Muscle layer of duodenum (tissue), 2 donors: ENCODE results near the gene PDE2A.

Source experiments
- H3K27ac ChIP-seq: one replicate; pipeline ENCODE4 v1.7.0; 2013; ENCODE audit warnings: mild to moderate bottlenecking, low read length
- H3K27me3 ChIP-seq: one replicate; pipeline ENCODE4 v1.7.0; 2013; ENCODE audit warnings: low read depth, mild to moderate bottlenecking, control low read depth, low read length
- H3K36me3 ChIP-seq, 2 donors: one replicate each; pipeline ENCODE4 v1.7.0; 2013; ENCODE audit warnings: low read length in 2 of 2, control low read depth in 1 of 2, mild to moderate bottlenecking in 1 of 2; ENCODE audit not compliant: insufficient read depth in 2 of 2, control insufficient read depth in 1 of 2
- H3K4me1 ChIP-seq, 2 donors: one replicate each; pipeline ENCODE4 v1.7.0; 2013; ENCODE audit warnings: low read length in 2 of 2, mild to moderate bottlenecking in 2 of 2, control low read depth in 1 of 2, moderate library complexity in 1 of 2; ENCODE audit not compliant: insufficient read depth in 2 of 2, control insufficient read depth in 1 of 2
- H3K4me3 ChIP-seq, 2 donors: one replicate each; pipeline ENCODE4 v1.7.0; 2013; ENCODE audit warnings: low read length in 2 of 2, low read depth in 1 of 2, mild to moderate bottlenecking in 1 of 2
- H3K9me3 ChIP-seq, 2 donors: one replicate each; pipeline ENCODE4 v1.7.0; 2013; ENCODE audit warnings: low read length in 2 of 2, control low read depth in 1 of 2, mild to moderate bottlenecking in 1 of 2; ENCODE audit not compliant: control insufficient read depth in 1 of 2
- donor health status: healthy.

Gene PDE2A

DNA sequence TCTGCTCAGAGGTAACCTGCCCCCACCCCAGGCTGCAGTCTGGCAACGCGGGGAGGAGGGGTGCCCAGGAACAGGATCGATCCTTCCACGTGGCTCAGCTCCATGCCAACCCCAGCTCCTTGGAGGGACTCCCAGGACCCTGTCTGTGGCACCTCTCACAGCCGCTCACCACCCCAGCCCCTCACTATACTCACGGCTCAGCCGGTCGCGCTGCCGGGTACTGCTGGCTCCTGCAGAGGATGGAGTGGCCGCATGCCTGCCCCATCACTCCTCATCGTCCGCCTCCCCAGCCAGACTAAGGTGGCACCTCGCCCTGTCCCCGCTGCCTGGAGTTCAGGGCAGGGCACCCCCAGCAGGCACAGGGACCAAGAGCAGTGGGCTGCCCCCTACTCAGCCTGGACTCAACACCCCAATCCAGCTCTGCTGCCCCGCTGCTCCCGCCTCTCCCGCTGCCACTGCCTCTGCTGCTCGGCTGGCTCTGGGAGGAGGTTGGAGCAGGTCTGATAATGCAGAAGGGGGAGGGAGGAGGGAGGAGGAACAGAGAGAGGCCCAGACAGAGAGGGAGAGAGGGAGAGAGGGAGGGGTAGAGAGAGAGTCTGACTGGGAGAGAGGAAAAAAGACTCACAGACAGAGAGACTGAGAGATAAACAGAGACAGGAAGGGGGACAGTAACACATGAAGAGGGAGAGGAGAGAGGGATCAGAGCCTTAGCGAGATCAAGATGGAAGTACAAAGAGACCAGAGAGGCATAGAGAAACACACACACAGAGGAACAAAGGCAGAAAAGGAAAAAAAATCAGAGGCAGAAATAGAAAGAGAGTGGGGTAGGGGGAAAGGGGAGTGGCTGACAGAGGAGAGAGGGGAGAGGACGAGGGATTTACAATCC lies at the start of gene PDE2A:
Gene PDE2A, minus strand, starts transcription at position 480 of the 886 bp plus-strand sequence. Its CDS starts 215 bp downstream, at position 265.
- Histone ChIP-seq H3K9me3 (no peaks in the 10 kb centered on the region), H3K4me3 (no peak within 1 kb of the TSS), H3K4me1 (no peaks in the 10 kb centered on the region), H3K27ac (no peak within 1 kb of the TSS), H3K36me3 (no peaks in the 10 kb centered on the region), H3K27me3 (peaks cover 41% of the 10 kb centered on the region)

DNA sequence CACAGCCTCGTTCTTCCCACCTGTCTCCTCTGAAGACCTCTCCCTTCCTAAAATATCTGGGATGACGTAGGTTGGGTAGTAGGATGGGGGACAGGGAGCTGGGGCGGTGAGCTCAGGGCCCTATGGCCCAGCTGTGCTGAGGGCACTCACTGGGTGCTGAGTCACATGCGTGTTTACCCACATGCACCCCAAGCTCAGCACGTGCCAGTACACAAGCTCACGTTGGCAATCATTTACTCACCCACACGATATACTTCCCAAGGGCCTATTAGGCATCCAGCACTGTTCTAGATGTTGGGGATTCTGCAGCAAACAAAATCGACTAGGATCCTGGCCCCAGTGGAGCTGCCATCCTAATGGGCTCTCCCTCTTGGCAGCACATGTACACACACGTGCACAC lies 49.3 kb upstream of the PDE2A start:
- Histone ChIP-seq H3K9me3 (no peaks in the 10 kb centered on the region), H3K36me3 (peaks cover 5 to 12% of the 10 kb centered on the region in 2 donors), H3K4me1 (peaks cover 28 to 54% of the 10 kb centered on the region in 2 donors), H3K27ac (no peak overlapping the region), H3K4me3 (no peak overlapping the region), H3K27me3 (no peaks in the 10 kb centered on the region)

DNA sequence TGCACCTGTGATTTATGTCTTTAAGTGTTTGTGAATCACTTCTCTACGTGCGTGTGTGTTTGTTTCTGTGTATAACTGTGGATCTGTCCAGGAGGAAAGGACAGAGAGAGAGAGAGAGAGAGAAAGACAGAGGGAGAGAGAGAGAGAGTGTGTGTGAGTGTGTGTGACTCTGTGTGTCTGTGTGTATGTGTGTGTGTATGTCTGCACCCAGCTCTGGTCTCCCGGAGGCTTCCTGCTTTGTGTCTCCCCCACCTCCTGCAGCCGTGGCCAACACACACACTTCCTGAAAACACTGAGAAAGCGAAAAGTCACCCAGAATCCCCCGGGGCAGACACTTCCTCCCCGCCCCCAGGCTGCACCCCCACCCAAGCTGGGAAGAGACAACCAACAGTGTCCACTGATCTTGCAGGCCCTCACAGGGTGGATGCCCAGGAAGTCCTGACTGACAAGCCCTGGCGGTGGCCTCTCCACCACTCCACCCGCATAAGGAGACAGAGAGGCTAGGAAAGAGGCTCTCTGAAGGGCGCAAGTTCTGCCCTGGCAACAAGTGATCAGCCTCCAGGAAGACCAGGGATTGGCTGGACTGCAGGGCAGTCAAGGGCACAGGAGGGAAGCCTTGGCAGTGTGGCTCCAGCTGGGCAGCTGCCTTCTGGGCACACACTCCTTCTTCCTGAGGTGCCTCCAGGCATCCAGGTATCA lies 48.0 kb upstream of the PDE2A start:
- peaks cover 8 to 23% of the 10 kb centered on the region in 2 donors for H3K36me3 ChIP-seq
- no peaks in the 10 kb centered on the region for H3K9me3 ChIP-seq
- H3K4me1 ChIP-seq = peaks cover 28 to 57% of the 10 kb centered on the region in 2 donors
- peak overlapping the region; percentile 95 for H3K27ac ChIP-seq
- H3K27me3 ChIP-seq = no peaks in the 10 kb centered on the region
- peak overlapping the region; percentile 78 to 90 for H3K4me3 ChIP-seq

DNA sequence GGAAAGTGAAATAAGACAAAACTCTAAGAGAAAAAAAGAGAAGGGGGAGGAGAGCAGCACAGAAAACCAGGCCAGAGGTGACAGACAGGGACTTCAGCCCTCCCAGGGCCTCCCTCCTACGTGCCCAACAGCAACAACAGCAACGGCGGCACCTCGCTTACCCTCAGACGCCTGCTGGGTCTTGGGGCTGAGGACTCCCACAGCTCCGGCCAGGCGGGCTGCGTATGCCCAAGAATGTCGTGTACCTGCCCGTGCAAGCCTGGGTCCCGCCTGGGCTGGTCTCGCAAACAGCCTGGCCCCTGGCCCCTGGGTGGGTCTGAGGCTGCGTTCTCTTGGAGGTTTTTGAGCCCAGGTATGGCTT lies 47.4 kb upstream of the PDE2A start:
- Histone ChIP-seq H3K9me3 (no peaks in the 10 kb centered on the region), H3K36me3 (peaks cover 12 to 24% of the 10 kb centered on the region in 2 donors), H3K4me3 (peak overlapping the region; percentile 78 to 90), H3K27ac (peak overlapping the region; percentile 95), H3K4me1 (peaks cover 28 to 62% of the 10 kb centered on the region in 2 donors), H3K27me3 (no peaks in the 10 kb centered on the region)

DNA sequence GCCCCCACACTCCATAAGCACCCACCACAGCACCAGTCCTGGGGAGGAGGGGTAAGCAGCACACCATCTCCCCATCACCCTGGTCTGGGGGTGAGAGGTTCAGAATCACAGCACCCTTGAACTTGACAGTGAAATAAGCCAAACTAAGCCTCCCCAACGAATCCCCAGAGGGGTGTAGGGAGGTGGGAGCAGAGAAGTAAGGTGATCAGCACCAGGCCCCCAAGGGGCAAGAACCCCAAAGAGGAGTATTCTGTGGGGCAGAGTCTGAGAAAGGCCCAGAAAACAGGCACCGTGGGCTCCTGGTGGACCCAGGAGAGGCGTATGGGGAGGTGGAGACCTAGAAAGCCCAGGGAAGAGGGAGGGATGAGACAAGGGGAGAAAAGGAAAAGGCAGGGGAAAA lies 47.1 kb upstream of the PDE2A start:
- H3K4me3 ChIP-seq = peak overlapping the region; percentile 78 to 90
- peak overlapping the region; percentile 95 for H3K27ac ChIP-seq
- H3K9me3 ChIP-seq = no peaks in the 10 kb centered on the region
- H3K27me3 ChIP-seq = no peaks in the 10 kb centered on the region
- peaks cover 28 to 66% of the 10 kb centered on the region in 2 donors for H3K4me1 ChIP-seq
- peaks cover 10 to 24% of the 10 kb centered on the region in 2 donors for H3K36me3 ChIP-seq

DNA sequence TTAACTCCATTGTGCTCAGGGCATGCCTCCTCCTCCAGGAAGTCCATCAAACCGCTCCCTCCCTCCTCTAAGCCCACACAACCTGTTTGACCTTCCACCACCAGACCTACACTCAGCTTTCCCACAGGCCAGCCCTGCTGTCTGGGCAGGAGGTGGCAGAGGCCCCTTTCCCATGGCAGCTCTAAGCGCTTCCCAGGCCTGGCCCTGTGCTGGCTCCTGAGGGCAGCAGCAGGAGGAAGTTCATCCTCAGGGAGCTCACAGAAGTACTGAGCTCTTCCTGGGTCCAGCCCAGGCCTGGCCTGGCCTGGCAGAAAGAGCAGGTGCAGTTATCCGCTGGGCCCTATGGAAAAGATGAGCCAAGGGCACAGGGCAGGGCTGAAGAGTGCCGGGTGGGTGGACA lies 46.6 kb upstream of the PDE2A start:
- peaks cover 8 to 24% of the 10 kb centered on the region in 2 donors for H3K36me3 ChIP-seq
- H3K9me3 ChIP-seq = no peaks in the 10 kb centered on the region
- peak overlapping the region; percentile 78 to 90 for H3K4me3 ChIP-seq
- no peaks in the 10 kb centered on the region for H3K27me3 ChIP-seq
- peaks cover 28 to 66% of the 10 kb centered on the region in 2 donors for H3K4me1 ChIP-seq
- peak overlapping the region; percentile 95 for H3K27ac ChIP-seq

DNA sequence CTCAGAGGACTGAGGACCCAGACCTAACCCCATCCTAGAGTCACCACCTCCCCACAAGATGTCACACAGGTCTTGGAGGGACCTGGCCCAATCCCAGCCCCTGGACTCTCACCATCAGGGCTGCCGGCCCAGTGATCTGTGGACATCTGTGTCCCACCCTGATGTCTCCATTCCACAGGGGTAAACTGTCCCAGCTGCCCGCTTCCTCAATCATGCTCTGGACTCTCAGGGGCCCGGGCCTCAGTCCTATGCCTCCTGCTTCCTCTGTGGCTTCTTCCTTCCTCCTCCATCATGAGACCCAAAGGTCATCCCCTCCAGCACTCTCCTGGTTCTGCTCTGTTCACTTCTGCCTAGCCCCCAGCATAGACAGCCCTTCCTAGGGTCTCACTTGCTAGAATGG lies 45.8 kb upstream of the PDE2A start:
- Histone ChIP-seq H3K4me3 (peak overlapping the region; percentile 78 to 90), H3K27me3 (no peaks in the 10 kb centered on the region), H3K9me3 (no peaks in the 10 kb centered on the region), H3K27ac (peak overlapping the region; percentile 95), H3K4me1 (peaks cover 28 to 59% of the 10 kb centered on the region in 2 donors), H3K36me3 (peaks cover 8 to 24% of the 10 kb centered on the region in 2 donors)

DNA sequence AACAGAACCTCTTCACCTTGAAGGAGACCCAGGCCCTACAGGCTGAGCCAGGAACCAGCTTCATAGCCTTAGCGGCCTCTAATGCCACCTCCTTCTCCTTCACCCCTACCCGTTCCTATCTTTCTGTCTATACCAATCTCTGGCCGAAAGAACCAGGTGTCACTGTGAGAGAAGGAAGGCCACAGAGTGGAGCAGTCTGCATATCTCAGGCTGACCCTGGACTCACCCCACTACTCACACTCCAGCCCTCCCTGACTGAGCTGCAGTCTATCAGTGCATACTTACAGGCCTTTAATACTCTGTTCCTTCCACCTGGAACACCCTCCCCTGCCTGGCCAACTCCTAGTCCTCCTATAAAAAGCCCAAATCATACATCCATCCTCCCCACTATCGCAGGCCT lies 45.3 kb upstream of the PDE2A start:
- Histone ChIP-seq H3K27me3 (no peaks in the 10 kb centered on the region), H3K4me3 (peak overlapping the region in 1 of 2 donors; percentile 90), H3K36me3 (peaks cover 8 to 21% of the 10 kb centered on the region in 2 donors), H3K9me3 (no peaks in the 10 kb centered on the region), H3K27ac (peak overlapping the region; percentile 95), H3K4me1 (peaks cover 28 to 56% of the 10 kb centered on the region in 2 donors)

DNA sequence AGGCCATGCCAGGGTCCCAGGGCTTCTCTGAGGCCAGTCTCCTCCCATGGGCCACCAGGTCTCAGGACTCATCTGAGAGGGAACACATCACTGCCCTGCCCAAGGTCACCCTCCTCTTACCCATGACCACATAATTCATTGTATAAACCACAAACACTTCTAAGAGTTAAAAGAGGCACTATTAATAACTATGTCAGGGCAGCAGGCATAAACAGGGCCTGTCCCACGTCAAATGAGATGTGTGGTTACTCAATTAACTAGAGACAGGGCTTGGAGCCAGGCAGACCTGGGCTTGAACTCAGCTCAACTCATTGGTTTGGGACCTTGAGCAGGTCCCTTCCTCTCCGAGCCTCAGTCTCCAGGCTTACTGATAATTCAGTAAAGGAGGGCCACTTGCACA lies 44.9 kb upstream of the PDE2A start:
- peaks cover 28 to 56% of the 10 kb centered on the region in 2 donors for H3K4me1 ChIP-seq
- peaks cover 8 to 17% of the 10 kb centered on the region in 2 donors for H3K36me3 ChIP-seq
- H3K9me3 ChIP-seq = no peaks in the 10 kb centered on the region
- H3K4me3 ChIP-seq = peak overlapping the region in 1 of 2 donors; percentile 90
- H3K27ac ChIP-seq = peak overlapping the region; percentile 95
- no peaks in the 10 kb centered on the region for H3K27me3 ChIP-seq

DNA sequence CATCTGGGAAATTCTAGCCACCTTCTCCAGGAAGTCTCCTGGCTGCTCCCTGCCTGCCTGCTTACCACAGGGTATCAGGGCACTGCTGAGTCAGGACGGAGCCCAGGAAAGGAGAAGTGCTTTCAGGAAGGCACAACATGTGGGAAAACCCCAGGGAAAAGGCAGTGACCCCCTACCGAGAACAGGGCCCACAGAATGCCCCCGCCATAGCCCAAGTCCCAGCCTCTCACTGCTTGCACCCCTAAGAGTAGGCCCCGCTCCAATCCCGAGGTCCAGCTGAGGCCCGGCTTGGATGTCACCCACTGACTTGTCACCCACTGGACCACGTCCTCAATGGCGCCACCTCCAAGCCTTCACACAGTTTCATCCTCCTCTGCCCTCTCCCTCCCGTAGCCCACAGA lies 43.9 kb upstream of the PDE2A start:
- no peaks in the 10 kb centered on the region for H3K9me3 ChIP-seq
- no peak overlapping the region for H3K4me3 ChIP-seq
- H3K36me3 ChIP-seq = peaks cover 8 to 16% of the 10 kb centered on the region in 2 donors
- H3K4me1 ChIP-seq = peaks cover 25 to 57% of the 10 kb centered on the region in 2 donors
- H3K27ac ChIP-seq = no peak overlapping the region
- H3K27me3 ChIP-seq = no peaks in the 10 kb centered on the region

DNA sequence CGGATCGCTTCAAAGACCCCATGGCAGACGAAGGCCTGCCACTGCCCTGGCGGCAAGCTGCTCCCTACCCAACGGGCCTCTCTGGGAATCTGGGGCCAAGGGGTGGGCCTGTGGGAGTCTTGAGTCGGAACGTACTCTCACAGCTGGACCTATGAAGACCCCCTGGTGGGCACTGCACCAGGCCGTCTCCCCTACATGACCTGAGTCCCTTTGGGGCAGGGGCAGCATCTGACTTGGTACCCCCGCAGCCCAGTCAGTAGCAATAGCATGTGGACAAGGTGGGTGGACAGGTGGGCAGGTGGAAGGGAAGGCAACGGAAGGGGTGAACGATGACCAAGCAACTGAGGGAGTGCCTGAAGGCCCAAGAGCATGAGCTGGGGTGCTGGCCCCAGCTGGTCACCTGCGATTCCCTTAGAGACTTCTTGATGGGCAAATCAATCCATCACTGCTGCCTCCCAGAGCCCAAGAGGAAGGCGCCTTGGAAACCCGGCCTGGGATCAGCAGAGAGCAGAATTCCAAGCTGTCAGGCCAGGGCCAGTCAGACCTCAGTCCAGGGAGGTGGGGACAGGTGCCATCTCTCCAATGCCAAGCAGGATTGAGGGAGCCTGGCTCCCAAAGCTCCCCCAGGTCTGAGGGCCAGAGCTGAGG lies 42.7 kb upstream of the PDE2A start:
- H3K4me3 ChIP-seq = no peak overlapping the region
- no peak overlapping the region for H3K27ac ChIP-seq
- H3K36me3 ChIP-seq = peaks cover 10 to 16% of the 10 kb centered on the region in 2 donors
- H3K27me3 ChIP-seq = no peaks in the 10 kb centered on the region
- peaks cover 25 to 56% of the 10 kb centered on the region in 2 donors for H3K4me1 ChIP-seq
- H3K9me3 ChIP-seq = no peaks in the 10 kb centered on the region
